GM20431 (cell line): ENCODE data around the gene MAP7.
"Not testable (repeated sequence)": the region's sequence is repeated elsewhere in the genome, so short reads cannot be mapped to it uniquely, and the experiment has no call there.

Source experiments
- in situ Hi-C: fragments of 300-500 bp; cut with MseI, MboI; formaldehyde crosslinking; loops from one replicate; pipeline ENCODE4 v1.15.0; 2020; ENCODE audit warnings: low sequenced_read_pairs; ENCODE audit not compliant: unreplicated experiment

MAP7 gene

GRCh38 chr6:136550330-136551071, at the start of gene MAP7:
Gene MAP7 (minus strand): TSS chr6:136550422. CDS start chr6:136550408, 14 bp downstream.
- in situ Hi-C loops = no loop called here

GRCh38 chr6:136599329-136600011, 49.2 kb upstream of the MAP7 start:
- in situ Hi-C loops = no loop called here

GRCh38 chr6:136598048-136598447, 47.8 kb upstream of the MAP7 start:
- in situ Hi-C loops = no loop called here

- in situ Hi-C loops = no loop called here
Observed at GRCh38 chr6:136594671-136595070, 44.4 kb upstream of the MAP7 start.

GRCh38 chr6:136593748-136594490, 43.7 kb upstream of the MAP7 start:
- in situ Hi-C loops = no loop called here

GRCh38 chr6:136592930-136593673, 42.9 kb upstream of the MAP7 start:
- in situ Hi-C loops = no loop called here

GRCh38 chr6:136591617-136592016, 41.4 kb upstream of the MAP7 start:
- in situ Hi-C loops = no loop called here

GRCh38 chr6:136590846-136591245, 40.6 kb upstream of the MAP7 start:
- in situ Hi-C loops = not testable (repeated sequence)

- in situ Hi-C loops = no loop called here
Observed at GRCh38 chr6:136587527-136587926, 37.3 kb upstream of the MAP7 start.

- in situ Hi-C loops = no loop called here
Observed at GRCh38 chr6:136586295-136586694, 36.1 kb upstream of the MAP7 start.

- in situ Hi-C loops = not testable (repeated sequence)
Observed at GRCh38 chr6:136585523-136585922, 35.3 kb upstream of the MAP7 start.

- in situ Hi-C loops = not testable (repeated sequence)
Observed at GRCh38 chr6:136584290-136584689, 34.1 kb upstream of the MAP7 start.

GRCh38 chr6:136582711-136583471, 32.7 kb upstream of the MAP7 start:
- in situ Hi-C loops = no loop called here

- in situ Hi-C loops = no loop called here
Observed at GRCh38 chr6:136579800-136580199, 29.6 kb upstream of the MAP7 start.

- in situ Hi-C loops = no loop called here
Observed at GRCh38 chr6:136576821-136577220, 26.6 kb upstream of the MAP7 start.

GRCh38 chr6:136571496-136571895, 21.3 kb upstream of the MAP7 start:
- in situ Hi-C loops = no loop called here

GRCh38 chr6:136571065-136571464, 20.8 kb upstream of the MAP7 start:
- in situ Hi-C loops = no loop called here

- in situ Hi-C loops = no loop called here
Observed at GRCh38 chr6:136568129-136568528, 17.9 kb upstream of the MAP7 start.

GRCh38 chr6:136567688-136568087, 17.5 kb upstream of the MAP7 start:
- in situ Hi-C loops = no loop called here

GRCh38 chr6:136566851-136567250, 16.6 kb upstream of the MAP7 start:
- in situ Hi-C loops = no loop called here
